GM23338 (cell line): ENCODE data around the gene TSEN2. TPM values are rescaled to one million over a fixed set of nuclear protein-coding genes. Genes with fewer than 3 reads are reported as not detected.

ENCODE experiments used
- ATAC-seq: fragments of 200-7000 bp; cut with Tn5 transposase; 3 replicates; pipeline ENCODE4 v1.9.1; 2020
- DNase-seq: peaks from one replicate; pipeline ENCODE4 v3.0.0-alpha.2; 2015; ENCODE audit warnings: low spot score
- H2AFZ ChIP-seq: fragments of 200-600 bp; sonication (generic); 2 replicates; pipeline ENCODE4 v1.8.0; 2016; ENCODE audit warnings: antibody characterized with exemption, mild to moderate bottlenecking, moderate library complexity
- H3F3A ChIP-seq: fragments of 200-600 bp; sonication (generic); replicated peaks from 2 replicates; pipeline ENCODE4 v1.8.0; 2017; ENCODE audit warnings: antibody characterized with exemption, mixed run types, low read depth
- H3K27ac ChIP-seq: fragments of 200-600 bp; sonication (generic); 2 replicates; pipeline ENCODE4 v1.6.1; 2016; ENCODE audit warnings: low read depth
- H3K27me3 ChIP-seq: fragments of 200-600 bp; sonication (generic); 2 replicates; pipeline ENCODE4 v1.8.0; 2016; ENCODE audit warnings: mild to moderate bottlenecking, mixed run types, moderate library complexity; ENCODE audit not compliant: insufficient read depth
- H3K36me3 ChIP-seq: fragments of 200-600 bp; sonication (generic); 2 replicates; pipeline ENCODE4 v1.8.0; 2016; ENCODE audit warnings: mild to moderate bottlenecking; ENCODE audit not compliant: insufficient read depth
- H3K4me1 ChIP-seq: fragments of 200-600 bp; sonication (generic); 2 replicates; pipeline ENCODE4 v1.8.0; 2016; ENCODE audit warnings: mild to moderate bottlenecking, moderate library complexity; ENCODE audit not compliant: insufficient read depth
- H3K4me2 ChIP-seq: fragments of 200-600 bp; sonication (generic); 2 replicates; pipeline ENCODE4 v1.7.1; 2017; ENCODE audit warnings: mixed run types
- H3K4me3 ChIP-seq: fragments of 200-600 bp; sonication (generic); 2 replicates; pipeline ENCODE4 v1.6.1; 2016; ENCODE audit warnings: mixed run types
- H3K79me2 ChIP-seq: fragments of 200-600 bp; sonication (generic); replicated peaks from 2 replicates; pipeline ENCODE4 v1.8.0; 2017; ENCODE audit warnings: mild to moderate bottlenecking; ENCODE audit not compliant: insufficient read depth
- H3K9me2 ChIP-seq: fragments of 200-600 bp; sonication (generic); 2 replicates; pipeline ENCODE4 v1.8.0; 2017; ENCODE audit not compliant: insufficient read depth
- H4K20me1 ChIP-seq: fragments of 200-600 bp; sonication (generic); replicated peaks from 2 replicates; pipeline ENCODE4 v1.8.0; 2017; ENCODE audit warnings: mild to moderate bottlenecking; ENCODE audit not compliant: insufficient read depth
- H3K27ac Mint-ChIP-seq: 2 replicates; pipeline ENCODE4 v1.8.0; 2020; ENCODE audit warnings: inconsistent platforms, mild to moderate bottlenecking, moderate library complexity, mixed read lengths
- H3K27me3 Mint-ChIP-seq: 3 replicates; pipeline ENCODE4 v1.8.0; 2022; ENCODE audit warnings: low read depth, mild to moderate bottlenecking, moderate library complexity, mixed read lengths, inconsistent platforms; ENCODE audit not compliant: insufficient read depth, poor library complexity
- H3K36me3 Mint-ChIP-seq: 3 replicates; pipeline ENCODE4 v1.8.0; 2021; ENCODE audit warnings: low read depth, mild to moderate bottlenecking, inconsistent platforms, moderate library complexity, mixed read lengths
- H3K4me1 Mint-ChIP-seq: 3 replicates; pipeline ENCODE4 v1.8.0; 2020; ENCODE audit warnings: mild to moderate bottlenecking, inconsistent platforms, mixed read lengths
- H3K4me3 Mint-ChIP-seq: 3 replicates; pipeline ENCODE4 v1.8.0; 2021; ENCODE audit warnings: moderate library complexity, mild to moderate bottlenecking, inconsistent platforms, mixed read lengths
- H3K9me3 Mint-ChIP-seq: 3 replicates; pipeline ENCODE4 v1.8.0; 2020; ENCODE audit warnings: moderate library complexity, mild to moderate bottlenecking, inconsistent platforms, mixed read lengths
- EZH2 ChIP-seq: fragments of 200-600 bp; sonication (generic); IDR thresholded peaks from one replicate; pipeline ENCODE4 v1.8.0; 2017; ENCODE audit warnings: antibody characterized with exemption, mild to moderate bottlenecking, low read depth; ENCODE audit not compliant: unreplicated experiment
- STAT1 ChIP-seq: IDR thresholded peaks from one replicate; pipeline ENCODE4 v1.6.1; 2016; ENCODE audit warnings: antibody characterized with exemption; ENCODE audit not compliant: unreplicated experiment
- ZNF114 ChIP-seq: fragments of 250-450 bp; sonication (Bioruptor Pico); IDR thresholded peaks from 2 replicates; pipeline ENCODE4 v1.5.0; 2020; ENCODE audit warnings: mild to moderate bottlenecking, moderate library complexity
- polyA plus RNA-seq: library from polyadenylated mRNA; unstranded; fragments of >200 nt; fragmentation: Nextera tagmentation; extraction: Ambion mirVana; gene quantifications from 2 replicates; pipeline ENCODE4 v1.2.1, GENCODE V29; 2016
- total RNA-seq: library from RNA; depleted of rRNA; stranded (reverse); fragments of >200 nt; shearing (Covaris generic); gene quantifications from 2 replicates; pipeline ENCODE4 v1.2.3, GENCODE V29; 2014
- TF ChIP-seq, protein P1 (sequence below): fragments of 250-450 bp; sonication (Bioruptor Pico); IDR thresholded peaks from 2 replicates; pipeline ENCODE4 v1.5.0; 2020; ENCODE audit warnings: mild to moderate bottlenecking, moderate library complexity

Gene TSEN2
- total and polyA plus RNA-seq, 2 experiments from 2014 or later: 27.7 to 30.0 TPM

DNA sequence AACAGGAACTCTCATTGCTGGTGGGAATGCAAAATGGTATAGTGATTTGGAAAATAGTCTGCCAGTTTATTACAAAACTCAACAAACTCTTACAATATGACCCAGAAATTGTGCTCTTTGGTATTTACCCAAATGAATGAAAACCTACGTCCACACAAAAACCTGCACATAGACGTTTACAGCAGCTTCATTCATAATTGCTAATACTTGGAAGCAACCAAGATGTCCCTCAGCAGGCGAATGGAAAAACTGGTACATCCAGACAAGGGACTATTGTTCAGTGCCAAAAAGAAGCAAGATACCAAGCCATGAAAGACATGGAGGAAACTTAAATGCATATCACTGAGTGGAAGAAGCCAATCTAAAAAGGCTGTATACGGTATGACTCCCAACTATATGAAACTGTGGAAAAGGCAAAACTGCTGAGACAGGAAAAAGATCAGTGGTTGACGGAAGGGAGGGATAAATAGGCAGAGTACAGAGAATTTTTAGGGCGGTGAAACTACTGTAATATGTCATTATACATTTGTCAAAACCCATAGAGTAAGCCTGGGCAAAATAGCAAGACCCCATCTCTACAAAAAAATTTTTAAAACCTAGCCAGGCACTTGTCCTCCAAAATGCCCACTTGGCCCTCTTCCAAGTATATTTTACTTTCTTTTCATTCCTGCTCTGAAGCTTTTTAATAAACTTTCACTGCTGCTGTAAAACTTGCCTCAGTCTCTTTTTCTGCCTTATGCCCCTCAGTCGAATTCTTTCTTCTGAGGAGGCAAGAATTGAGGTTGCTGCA lies 65.9 kb downstream of the TSEN2 start (continued):
- TF ChIP-seq, protein P1, sequence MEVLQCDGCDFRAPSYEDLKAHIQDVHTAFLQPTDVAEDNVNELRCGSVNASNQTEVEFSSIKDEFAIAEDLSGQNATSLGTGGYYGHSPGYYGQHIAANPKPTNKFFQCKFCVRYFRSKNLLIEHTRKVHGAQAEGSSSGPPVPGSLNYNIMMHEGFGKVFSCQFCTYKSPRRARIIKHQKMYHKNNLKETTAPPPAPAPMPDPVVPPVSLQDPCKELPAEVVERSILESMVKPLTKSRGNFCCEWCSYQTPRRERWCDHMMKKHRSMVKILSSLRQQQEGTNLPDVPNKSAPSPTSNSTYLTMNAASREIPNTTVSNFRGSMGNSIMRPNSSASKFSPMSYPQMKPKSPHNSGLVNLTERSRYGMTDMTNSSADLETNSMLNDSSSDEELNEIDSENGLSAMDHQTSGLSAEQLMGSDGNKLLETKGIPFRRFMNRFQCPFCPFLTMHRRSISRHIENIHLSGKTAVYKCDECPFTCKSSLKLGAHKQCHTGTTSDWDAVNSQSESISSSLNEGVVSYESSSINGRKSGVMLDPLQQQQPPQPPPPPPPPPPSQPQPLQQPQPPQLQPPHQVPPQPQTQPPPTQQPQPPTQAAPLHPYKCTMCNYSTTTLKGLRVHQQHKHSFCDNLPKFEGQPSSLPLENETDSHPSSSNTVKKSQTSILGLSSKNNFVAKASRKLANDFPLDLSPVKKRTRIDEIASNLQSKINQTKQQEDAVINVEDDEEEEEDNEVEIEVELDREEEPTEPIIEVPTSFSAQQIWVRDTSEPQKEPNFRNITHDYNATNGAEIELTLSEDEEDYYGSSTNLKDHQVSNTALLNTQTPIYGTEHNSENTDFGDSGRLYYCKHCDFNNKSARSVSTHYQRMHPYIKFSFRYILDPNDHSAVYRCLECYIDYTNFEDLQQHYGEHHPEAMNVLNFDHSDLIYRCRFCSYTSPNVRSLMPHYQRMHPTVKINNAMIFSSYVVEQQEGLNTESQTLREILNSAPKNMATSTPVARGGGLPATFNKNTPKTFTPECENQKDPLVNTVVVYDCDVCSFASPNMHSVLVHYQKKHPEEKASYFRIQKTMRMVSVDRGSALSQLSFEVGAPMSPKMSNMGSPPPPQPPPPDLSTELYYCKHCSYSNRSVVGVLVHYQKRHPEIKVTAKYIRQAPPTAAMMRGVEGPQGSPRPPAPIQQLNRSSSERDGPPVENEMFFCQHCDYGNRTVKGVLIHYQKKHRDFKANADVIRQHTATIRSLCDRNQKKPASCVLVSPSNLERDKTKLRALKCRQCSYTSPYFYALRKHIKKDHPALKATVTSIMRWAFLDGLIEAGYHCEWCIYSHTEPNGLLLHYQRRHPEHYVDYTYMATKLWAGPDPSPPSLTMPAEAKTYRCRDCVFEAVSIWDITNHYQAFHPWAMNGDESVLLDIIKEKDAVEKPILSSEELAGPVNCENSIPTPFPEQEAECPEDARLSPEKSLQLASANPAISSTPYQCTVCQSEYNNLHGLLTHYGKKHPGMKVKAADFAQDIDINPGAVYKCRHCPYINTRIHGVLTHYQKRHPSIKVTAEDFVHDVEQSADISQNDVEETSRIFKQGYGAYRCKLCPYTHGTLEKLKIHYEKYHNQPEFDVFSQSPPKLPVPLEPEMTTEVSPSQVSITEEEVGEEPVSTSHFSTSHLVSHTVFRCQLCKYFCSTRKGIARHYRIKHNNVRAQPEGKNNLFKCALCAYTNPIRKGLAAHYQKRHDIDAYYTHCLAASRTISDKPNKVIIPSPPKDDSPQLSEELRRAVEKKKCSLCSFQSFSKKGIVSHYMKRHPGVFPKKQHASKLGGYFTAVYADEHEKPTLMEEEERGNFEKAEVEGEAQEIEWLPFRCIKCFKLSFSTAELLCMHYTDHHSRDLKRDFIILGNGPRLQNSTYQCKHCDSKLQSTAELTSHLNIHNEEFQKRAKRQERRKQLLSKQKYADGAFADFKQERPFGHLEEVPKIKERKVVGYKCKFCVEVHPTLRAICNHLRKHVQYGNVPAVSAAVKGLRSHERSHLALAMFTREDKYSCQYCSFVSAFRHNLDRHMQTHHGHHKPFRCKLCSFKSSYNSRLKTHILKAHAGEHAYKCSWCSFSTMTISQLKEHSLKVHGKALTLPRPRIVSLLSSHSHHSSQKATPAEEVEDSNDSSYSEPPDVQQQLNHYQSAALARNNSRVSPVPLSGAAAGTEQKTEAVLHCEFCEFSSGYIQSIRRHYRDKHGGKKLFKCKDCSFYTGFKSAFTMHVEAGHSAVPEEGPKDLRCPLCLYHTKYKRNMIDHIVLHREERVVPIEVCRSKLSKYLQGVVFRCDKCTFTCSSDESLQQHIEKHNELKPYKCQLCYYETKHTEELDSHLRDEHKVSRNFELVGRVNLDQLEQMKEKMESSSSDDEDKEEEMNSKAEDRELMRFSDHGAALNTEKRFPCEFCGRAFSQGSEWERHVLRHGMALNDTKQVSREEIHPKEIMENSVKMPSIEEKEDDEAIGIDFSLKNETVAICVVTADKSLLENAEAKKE: no peak
- TF ChIP-seq STAT1: no peak
- TF ChIP-seq EZH2: no peak

- Mint-ChIP-seq H3K27me3 (no peaks in the 10 kb centered on the region), H3K4me3 (peak overlapping the region; percentile 78), H3K9me3 (no peaks in the 10 kb centered on the region), H3K36me3 (peaks cover 3% of the 10 kb centered on the region; the same call in 1 of the 3 replicates), H3K27ac (peak overlapping the region; percentile 72; the same call in 1 of the 2 replicates), H3K4me1 (peaks cover 14% of the 10 kb centered on the region)
- H3K27me3 ChIP-seq: peaks cover 17% of the 10 kb centered on the region
- peaks cover 19% of the 10 kb centered on the region for H3K79me2 ChIP-seq
- DNase-seq: peak; percentile 63
- peak overlapping the region; percentile 90 for H3K4me2 ChIP-seq
- ATAC-seq: no peak
- peaks cover 14% of the 10 kb centered on the region for H4K20me1 ChIP-seq
- peak overlapping the region; percentile 64 for H3K4me3 ChIP-seq
- no peak for TF ChIP-seq ZNF114
- no peaks in the 10 kb centered on the region for H3K9me2 ChIP-seq
- no peak overlapping the region; the same call in 1 of the 2 replicates for H3K27ac ChIP-seq
- peaks cover 13% of the 10 kb centered on the region for H3K4me1 ChIP-seq
- H3K36me3 ChIP-seq: no peaks in the 10 kb centered on the region
- H3F3A ChIP-seq: peaks cover 4% of the 10 kb centered on the region; the same call in 1 of the 2 replicates
- H2AFZ ChIP-seq: peak overlapping the region; percentile 99
Measured at GRCh38 chr3:12553921-12554391, 69.7 kb downstream of the TSEN2 start.
